Fibroblast of lung (primary cell): ENCODE results near the gene TP73. TPM values are rescaled to one million over a fixed set of nuclear protein-coding genes. Genes with fewer than 3 reads are reported as not detected.

ENCODE experiments used
- DNase-seq, 2 donors: peaks; one replicate each; pipeline versions ENCODE4 v3.0.0 to v3.0.0-alpha.2; 2010; ENCODE audit warnings: low read depth in 2 of 2
- H2AFZ ChIP-seq: 2 replicates; pipeline ENCODE4 v1.5.1; 2012; ENCODE audit warnings: low read length, control low read depth, inconsistent platforms
- H3K27ac ChIP-seq: 2 replicates; pipeline ENCODE4 v1.5.1; 2011; ENCODE audit warnings: low read length, control low read depth; ENCODE audit not compliant: insufficient read depth
- H3K27me3 ChIP-seq: 2 replicates; pipeline ENCODE4 v1.5.1; 2011; ENCODE audit warnings: mild to moderate bottlenecking, low read length; ENCODE audit not compliant: control insufficient read depth, insufficient read depth
- H3K36me3 ChIP-seq: 2 replicates; pipeline ENCODE4 v1.5.1; 2011; ENCODE audit warnings: low read length; ENCODE audit not compliant: control insufficient read depth, insufficient read depth
- H3K4me1 ChIP-seq: 2 replicates; pipeline ENCODE4 v1.5.1; 2011; ENCODE audit warnings: low read length; ENCODE audit not compliant: control insufficient read depth, insufficient read depth; ENCODE audit errors: extremely low read depth
- H3K4me2 ChIP-seq: 2 replicates; pipeline ENCODE4 v1.5.1; 2011; ENCODE audit warnings: low read length, control low read depth; ENCODE audit not compliant: insufficient read depth; ENCODE audit errors: extremely low read depth
- H3K4me3 ChIP-seq, 4 experiments: fragments of 200-600 bp in 1 of 4; sonication (generic) in 1 of 4; replicated peaks in 1 of 4; 2 replicates each; pipeline ENCODE4 v1.5.1; 2011 to 2016; ENCODE audit warnings: low read length in 4 of 4, low read depth in 3 of 4, mild to moderate bottlenecking in 3 of 4, control low read depth in 2 of 4, inconsistent platforms in 1 of 4, mixed read lengths in 1 of 4; ENCODE audit not compliant: insufficient read depth in 1 of 4; ENCODE audit errors: control extremely low read depth in 1 of 4
- H3K79me2 ChIP-seq: 2 replicates; pipeline ENCODE4 v1.5.1; 2012; ENCODE audit warnings: mild to moderate bottlenecking, low read length, inconsistent platforms; ENCODE audit not compliant: control insufficient read depth, insufficient read depth
- H3K9ac ChIP-seq: 2 replicates; pipeline ENCODE4 v1.5.1; 2011; ENCODE audit warnings: mild to moderate bottlenecking, low read length, control low read depth; ENCODE audit not compliant: insufficient read depth
- H3K9me3 ChIP-seq: 2 replicates; pipeline ENCODE4 v1.5.1; 2012; ENCODE audit warnings: low read depth, low read length; ENCODE audit not compliant: control insufficient read depth, insufficient read depth
- H4K20me1 ChIP-seq: 2 replicates; pipeline ENCODE4 v1.5.1; 2011; ENCODE audit warnings: low read length; ENCODE audit not compliant: control insufficient read depth, insufficient read depth; ENCODE audit errors: extremely low read depth
- CTCF ChIP-seq, 2 donors: IDR thresholded peaks in 1 of 2; conservative IDR thresholded peaks in 1 of 2; 1 replicate in 1 of 2; 2 replicates in 1 of 2; pipeline ENCODE4 v1.5.1; 2011 to 2012; ENCODE audit warnings: low read length in 2 of 2, control low read depth in 1 of 2, inconsistent platforms in 1 of 2, low read depth in 1 of 2, mild to moderate bottlenecking in 1 of 2
- EZH2 ChIP-seq: IDR thresholded peaks from 2 replicates; pipeline ENCODE4 v1.5.1; 2012; ENCODE audit warnings: low read length, control low read depth, mild to moderate bottlenecking; ENCODE audit errors: missing control alignments
- polyA plus RNA-seq, 2 donors: library from polyadenylated mRNA; depleted of rRNA in 1 of 2; stranded (reverse) in 1 of 2; unstranded in 1 of 2; fragments of >200 nt; gene quantifications; 2 replicates each; pipeline ENCODE4 v1.2.1, GENCODE V29; 2011 to 2012; ENCODE audit warnings: missing spikeins in 1 of 2
- total RNA-seq: library from RNA; depleted of rRNA; stranded (reverse); fragments of >200 nt; gene quantifications from 2 replicates; pipeline ENCODE4 v1.2.1, GENCODE V29; 2014

Gene TP73
- total and polyA plus RNA-seq, 2 donors (not counting 1 experiment from before 2014, with no cell fraction given) = not detected

- no peak overlapping the region for H3K4me3 ChIP-seq
- no peaks in the 10 kb centered on the region for H4K20me1 ChIP-seq
- H3K27ac ChIP-seq = no peak overlapping the region
- H2AFZ ChIP-seq = no peak overlapping the region
- no peak for DNase-seq
- H3K4me2 ChIP-seq = no peak overlapping the region
- no peaks in the 10 kb centered on the region for H3K79me2 ChIP-seq
- no peaks in the 10 kb centered on the region for H3K4me1 ChIP-seq
- no peaks in the 10 kb centered on the region for H3K36me3 ChIP-seq
- no peaks in the 10 kb centered on the region for H3K9me3 ChIP-seq
- H3K27me3 ChIP-seq = peaks cover 6% of the 10 kb centered on the region
- H3K9ac ChIP-seq = no peak overlapping the region
- TF ChIP-seq CTCF (conservative IDR thresholded peaks at IDR 0.05 in 1 of 2, IDR thresholded peaks at IDR 0.05 in 1 of 2; ENCODE audit: low read depth in 1 of 2, low read length in 2 of 2) = no peak
- TF ChIP-seq EZH2 = no peak
These were observed 6.8 kb downstream of the TP73 start for GRCh38 chr1:3659093-3659492.

DNA sequence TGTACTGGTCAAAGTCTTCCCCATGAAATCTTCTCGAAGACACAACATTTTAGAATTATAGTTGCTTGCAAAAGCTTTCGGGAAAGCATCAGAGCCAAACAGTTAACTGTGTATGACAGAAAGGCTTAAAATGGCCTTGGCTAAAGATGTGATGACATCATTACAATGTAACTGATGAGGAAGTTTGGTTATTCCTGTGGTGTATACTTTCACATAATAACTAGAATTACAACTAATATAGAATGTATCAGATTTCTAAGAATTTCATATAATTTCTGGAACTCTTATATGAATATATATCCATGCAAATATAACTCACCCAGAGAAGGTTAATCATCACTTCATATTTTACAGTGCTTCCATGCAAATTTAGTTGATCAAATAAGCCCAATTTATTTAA lies 8.4 kb downstream of the TP73 start:
- no peak for DNase-seq
- Histone ChIP-seq H3K27me3 (no peaks in the 10 kb centered on the region), H2AFZ (no peak overlapping the region), H3K36me3 (no peaks in the 10 kb centered on the region), H3K27ac (no peak overlapping the region), H3K79me2 (no peaks in the 10 kb centered on the region), H4K20me1 (no peaks in the 10 kb centered on the region), H3K4me2 (no peak overlapping the region), H3K9me3 (no peaks in the 10 kb centered on the region), H3K9ac (no peak overlapping the region), H3K4me1 (no peaks in the 10 kb centered on the region), H3K4me3 (no peak overlapping the region)
- TF ChIP-seq EZH2 (no peak), CTCF (conservative IDR thresholded peaks at IDR 0.05 in 1 of 2, IDR thresholded peaks at IDR 0.05 in 1 of 2; ENCODE audit: low read depth in 1 of 2, low read length in 2 of 2) (no peak)

DNA sequence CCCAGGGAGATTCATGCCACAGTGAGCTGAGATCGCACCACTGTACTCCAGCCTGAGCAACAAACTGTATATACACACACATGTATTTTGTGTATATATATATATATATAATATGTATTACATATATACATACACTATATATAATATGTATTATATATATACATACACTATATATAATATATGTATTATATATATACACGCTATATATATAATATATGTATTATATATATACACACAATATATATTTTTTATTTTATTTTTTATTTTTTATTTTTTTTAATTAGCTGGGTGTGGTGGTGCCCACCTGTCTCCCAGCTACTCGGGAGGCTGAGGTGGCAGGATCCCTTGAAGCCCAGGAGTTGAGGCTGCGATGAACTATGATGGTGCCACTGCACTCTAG lies 9.3 kb downstream of the TP73 start:
- H3K4me2 ChIP-seq = no peak overlapping the region
- H3K36me3 ChIP-seq = no peaks in the 10 kb centered on the region
- H3K4me3 ChIP-seq = no peak overlapping the region
- H3K79me2 ChIP-seq = no peaks in the 10 kb centered on the region
- no peaks in the 10 kb centered on the region for H4K20me1 ChIP-seq
- no peaks in the 10 kb centered on the region for H3K4me1 ChIP-seq
- no peaks in the 10 kb centered on the region for H3K9me3 ChIP-seq
- no peak for DNase-seq
- no peak overlapping the region for H3K9ac ChIP-seq
- TF ChIP-seq CTCF (conservative IDR thresholded peaks at IDR 0.05 in 1 of 2, IDR thresholded peaks at IDR 0.05 in 1 of 2; ENCODE audit: low read depth in 1 of 2, low read length in 2 of 2) = no peak
- TF ChIP-seq EZH2 = no peak
- H3K27ac ChIP-seq = no peak overlapping the region
- H3K27me3 ChIP-seq = no peaks in the 10 kb centered on the region
- no peak overlapping the region for H2AFZ ChIP-seq
